Spinal cord (tissue), 10 donors: ENCODE measurements around the gene IGFBP5. TPM values are rescaled to one million over a fixed set of nuclear protein-coding genes. Genes with fewer than 3 reads are reported as not detected.

Source experiments
- DNase-seq, 6 donors: peaks; one replicate each; pipeline versions ENCODE4 v3.0.0 to v3.0.0-alpha.2; 2013 to 2015; ENCODE audit warnings: low spot score in 6 of 6, low read depth in 4 of 6
- H3K27ac ChIP-seq: one replicate; pipeline ENCODE4 v1.5.1; 2013; ENCODE audit warnings: low read depth, low read length, control low read depth
- H3K27me3 ChIP-seq: one replicate; pipeline ENCODE4 v1.6.1; 2013; ENCODE audit warnings: low read length; ENCODE audit not compliant: control insufficient read depth, insufficient read depth
- H3K36me3 ChIP-seq: one replicate; pipeline ENCODE4 v1.6.1; 2013; ENCODE audit warnings: low read length; ENCODE audit not compliant: control insufficient read depth, insufficient read depth
- H3K4me1 ChIP-seq: one replicate; pipeline ENCODE4 v1.6.1; 2013; ENCODE audit warnings: low read length; ENCODE audit not compliant: control insufficient read depth, insufficient read depth
- H3K4me3 ChIP-seq: one replicate; pipeline ENCODE4 v1.5.1; 2013; ENCODE audit warnings: low read depth, low read length, control low read depth
- H3K9me3 ChIP-seq: one replicate; pipeline ENCODE4 v1.6.1; 2013; ENCODE audit warnings: low read length; ENCODE audit not compliant: control insufficient read depth, insufficient read depth
- WGBS: methylation state at CpG from one replicate; pipeline ENCODE4 v1.1.5; 2013; ENCODE audit warnings: missing lambda C conversion rate; ENCODE audit not compliant: insufficient coverage; 5-methylcytosine and 5-hydroxymethylcytosine counted together
- polyA plus RNA-seq, 2 donors: library from polyadenylated mRNA; unstranded; fragments of 120-200 nt; gene quantifications; one replicate each; pipeline ENCODE4 v1.2.1, GENCODE V29; 2013; ENCODE audit not compliant: insufficient read length in 2 of 2
- total RNA-seq, 2 donors: library from RNA; depleted of rRNA in 1 of 2; stranded (reverse); fragments of 120-200 nt in 1 of 2; fragments of >200 nt in 1 of 2; gene quantifications; one replicate each; pipeline versions ENCODE4 v1.2.3 to v1.2.4, GENCODE V29; 2013 to 2014
- donor health status: healthy.

IGFBP5 gene
- total and polyA plus RNA-seq, 4 donors = 179 to 292 (median 259) TPM

DNA sequence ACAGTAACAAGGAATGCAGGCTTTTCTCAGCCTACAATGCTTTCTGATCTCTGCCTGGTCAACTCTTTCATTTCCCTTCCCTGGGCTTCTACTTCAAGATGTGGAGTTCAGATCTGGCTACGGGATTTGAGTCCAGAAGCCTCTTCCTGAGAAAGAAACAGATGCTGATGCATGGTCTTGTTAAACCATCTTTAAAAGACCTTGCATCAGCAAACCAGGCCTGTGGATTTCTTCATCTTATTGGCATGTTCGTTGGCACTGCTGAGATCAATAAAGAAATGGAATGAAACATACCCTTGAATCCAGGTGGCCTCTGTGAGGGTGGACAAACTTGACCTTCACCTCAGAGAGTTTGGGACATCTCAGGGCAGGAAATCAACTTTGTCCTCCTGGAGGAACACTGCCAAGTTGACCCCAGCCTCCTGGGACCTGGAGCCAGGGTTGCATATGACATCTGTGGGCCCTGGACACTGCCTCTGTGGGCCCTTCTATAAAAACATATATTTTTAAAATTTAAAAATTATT lies 40.8 kb downstream of the IGFBP5 start:
- no peaks in the 10 kb centered on the region for H3K27me3 ChIP-seq
- peaks cover 16% of the 10 kb centered on the region for H3K36me3 ChIP-seq
- 69% methylated on average over 2 of the region's 2 CpGs for WGBS
- no peaks in the 10 kb centered on the region for H3K9me3 ChIP-seq
- H3K4me1 ChIP-seq = peaks cover 42% of the 10 kb centered on the region
- no peak for DNase-seq
- H3K4me3 ChIP-seq = no peak overlapping the region
- no peak overlapping the region for H3K27ac ChIP-seq

DNA sequence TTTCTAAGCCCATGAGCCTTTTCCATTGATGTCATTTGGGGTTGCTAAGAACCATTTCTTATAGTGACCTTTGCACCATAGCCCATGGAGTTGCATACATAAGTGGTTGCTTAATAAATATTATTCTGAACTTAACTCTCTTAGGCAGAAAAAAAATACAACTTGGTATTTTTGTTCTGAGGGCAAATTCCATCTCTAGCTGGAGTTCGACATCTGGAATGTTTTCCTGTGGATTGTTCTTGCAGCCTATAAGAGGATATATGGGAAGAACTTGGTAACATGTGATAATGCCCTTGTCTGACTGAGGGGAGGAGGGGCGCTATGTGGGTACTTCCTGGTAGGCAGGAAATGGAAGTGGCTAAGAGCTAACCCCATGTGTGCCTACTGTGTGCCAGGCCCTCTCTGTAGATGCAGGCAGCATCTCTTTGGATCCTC lies 41.4 kb downstream of the IGFBP5 start:
- no peak for DNase-seq
- no peak overlapping the region for H3K27ac ChIP-seq
- H3K9me3 ChIP-seq = no peaks in the 10 kb centered on the region
- no peak overlapping the region for H3K4me3 ChIP-seq
- peaks cover 16% of the 10 kb centered on the region for H3K36me3 ChIP-seq
- WGBS = 79% methylated on average over 2 of the region's 2 CpGs
- H3K27me3 ChIP-seq = no peaks in the 10 kb centered on the region
- peaks cover 36% of the 10 kb centered on the region for H3K4me1 ChIP-seq

DNA sequence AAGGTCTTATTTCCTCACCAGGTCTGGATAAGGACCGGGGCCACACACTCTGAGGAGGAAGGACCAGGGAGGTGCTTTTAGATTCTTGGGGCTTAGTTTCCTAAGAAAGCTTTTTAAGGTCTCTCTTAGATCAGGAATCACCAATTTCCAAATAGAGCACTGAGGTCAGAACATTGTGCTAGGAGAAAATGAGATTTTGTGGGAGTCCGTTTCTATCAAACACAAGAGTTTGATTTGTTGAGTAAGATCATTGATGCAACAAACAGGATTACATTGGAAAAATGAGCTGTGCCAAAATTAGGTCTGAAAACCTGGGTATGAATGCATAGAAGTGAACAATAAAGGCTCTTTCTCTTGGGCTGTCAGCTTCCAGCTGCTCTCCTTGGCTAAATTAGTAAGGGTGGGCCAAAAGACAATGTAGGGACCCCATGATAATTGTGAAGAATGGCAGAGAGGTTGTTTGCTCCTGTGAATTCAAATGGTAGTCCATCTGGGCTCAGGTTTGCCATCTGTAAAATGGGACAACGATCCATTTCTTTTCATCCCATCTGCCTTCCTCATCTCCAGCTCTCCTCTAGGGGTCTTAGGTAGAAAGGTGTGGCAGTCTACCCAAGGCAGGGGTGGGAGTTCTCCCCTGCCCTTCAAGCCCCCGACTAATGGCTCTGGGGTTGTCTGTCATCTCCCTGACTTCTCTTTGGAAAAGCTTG lies 42.1 kb downstream of the IGFBP5 start:
- DNase-seq = no peak
- H3K4me3 ChIP-seq = no peak overlapping the region
- H3K9me3 ChIP-seq = no peaks in the 10 kb centered on the region
- peaks cover 16% of the 10 kb centered on the region for H3K36me3 ChIP-seq
- H3K27me3 ChIP-seq = no peaks in the 10 kb centered on the region
- WGBS = 43% methylated on average over 1 of the region's 4 CpGs
- H3K4me1 ChIP-seq = peaks cover 32% of the 10 kb centered on the region
- no peak overlapping the region for H3K27ac ChIP-seq

DNA sequence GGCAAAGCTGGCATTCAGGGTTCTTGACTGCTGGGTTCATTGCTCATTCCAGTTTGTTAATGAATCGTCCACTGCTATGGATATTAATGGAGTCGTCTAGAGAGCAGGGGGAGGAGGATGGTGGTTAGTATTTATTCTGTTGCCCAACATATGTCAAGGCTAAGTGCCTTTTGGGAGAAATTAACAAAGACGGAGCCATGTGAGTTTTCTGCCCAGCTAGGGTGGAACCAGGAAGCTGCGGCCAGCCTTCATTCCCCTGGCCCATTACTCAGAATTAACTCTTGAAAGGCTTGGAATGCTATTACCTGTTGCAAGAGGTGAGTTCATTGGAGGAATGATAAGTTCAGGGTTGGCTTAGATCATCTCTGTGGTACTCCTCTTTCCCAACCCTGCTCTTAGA lies 42.8 kb downstream of the IGFBP5 start:
- no peak for DNase-seq
- WGBS = 67% methylated on average over 2 of the region's 4 CpGs
- Histone ChIP-seq H3K36me3 (peaks cover 16% of the 10 kb centered on the region), H3K4me3 (no peak overlapping the region), H3K27me3 (no peaks in the 10 kb centered on the region), H3K9me3 (no peaks in the 10 kb centered on the region), H3K4me1 (peaks cover 28% of the 10 kb centered on the region), H3K27ac (no peak overlapping the region)

GRCh38 chr2:216651351-216651881 lies 43.9 kb downstream of the IGFBP5 start:
- peaks cover 8% of the 10 kb centered on the region for H3K36me3 ChIP-seq
- no peaks in the 10 kb centered on the region for H3K9me3 ChIP-seq
- H3K27ac ChIP-seq = no peak overlapping the region
- H3K27me3 ChIP-seq = no peaks in the 10 kb centered on the region
- peaks cover 19% of the 10 kb centered on the region for H3K4me1 ChIP-seq
- DNase-seq = no peak
- 80% methylated on average over 1 of the region's 6 CpGs for WGBS
- H3K4me3 ChIP-seq = no peak overlapping the region

DNA sequence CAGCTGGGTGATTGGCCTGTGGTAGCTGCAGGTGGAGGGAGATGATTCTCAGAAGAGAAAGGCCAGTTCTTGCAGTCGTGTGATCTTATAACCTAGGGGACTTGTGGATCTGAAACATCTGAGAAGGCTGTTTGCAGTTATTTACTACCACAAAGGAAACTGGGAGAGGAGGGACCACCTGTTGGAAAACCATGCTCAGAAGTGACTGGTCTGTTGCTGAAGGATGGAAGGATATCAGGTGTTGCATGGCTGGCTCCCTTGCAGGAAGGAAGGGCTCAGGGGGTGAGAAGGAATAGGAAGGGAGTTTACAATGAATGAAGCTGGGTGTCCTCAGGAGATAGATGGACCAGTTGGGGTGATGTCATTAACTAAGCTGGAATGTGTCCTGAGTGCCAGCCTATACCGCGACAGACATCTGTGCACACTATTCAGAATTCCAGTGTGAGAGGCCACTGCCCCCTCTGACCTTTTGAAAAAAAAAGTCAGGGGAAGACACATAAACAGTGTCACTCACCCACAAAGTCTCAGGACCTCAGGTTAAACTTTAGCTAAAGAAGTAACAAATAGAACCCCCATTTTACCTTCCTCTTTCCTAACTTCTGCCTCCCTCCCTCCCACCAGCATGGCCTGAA lies 44.6 kb downstream of the IGFBP5 start:
- no peak for DNase-seq
- Histone ChIP-seq H3K27me3 (no peaks in the 10 kb centered on the region), H3K9me3 (no peaks in the 10 kb centered on the region), H3K4me3 (no peak overlapping the region), H3K36me3 (peaks cover 5% of the 10 kb centered on the region), H3K4me1 (peaks cover 19% of the 10 kb centered on the region), H3K27ac (no peak overlapping the region)
- 64% methylated on average over 3 of the region's 3 CpGs for WGBS

GRCh38 chr2:216649574-216649973 lies 45.8 kb downstream of the IGFBP5 start:
- 34% methylated on average over 3 of the region's 5 CpGs for WGBS
- Histone ChIP-seq H3K4me3 (no peak overlapping the region), H3K36me3 (peaks cover 5% of the 10 kb centered on the region), H3K27me3 (no peaks in the 10 kb centered on the region), H3K9me3 (no peaks in the 10 kb centered on the region), H3K27ac (no peak overlapping the region), H3K4me1 (peaks cover 25% of the 10 kb centered on the region)
- DNase-seq = peak in 1 of 6 donors; percentile 54

DNA sequence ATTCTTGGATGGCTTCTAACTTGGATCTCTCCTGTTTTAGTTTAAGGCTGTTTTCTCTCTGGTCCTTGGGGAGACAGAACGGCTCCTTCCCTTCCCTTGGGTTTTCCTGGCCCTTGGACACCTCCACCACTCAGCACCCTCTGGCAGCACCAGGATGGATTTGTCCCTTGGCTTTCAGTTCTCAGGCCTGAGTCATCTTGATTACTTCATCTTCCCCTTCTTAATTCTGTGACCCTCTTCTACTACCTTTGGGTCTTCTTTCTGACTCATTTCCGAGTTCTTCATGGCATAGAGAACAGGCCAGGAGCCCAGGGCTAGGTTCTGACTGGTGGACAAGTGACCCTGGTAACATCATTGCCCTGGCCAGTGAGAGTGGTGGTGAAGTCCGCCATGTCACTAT lies 47.2 kb downstream of the IGFBP5 start:
- Histone ChIP-seq H3K27me3 (no peaks in the 10 kb centered on the region), H3K9me3 (no peaks in the 10 kb centered on the region), H3K27ac (no peak overlapping the region), H3K36me3 (peaks cover 5% of the 10 kb centered on the region), H3K4me1 (peaks cover 37% of the 10 kb centered on the region), H3K4me3 (no peak overlapping the region)
- 100% methylated on average over 2 of the region's 3 CpGs for WGBS
- no peak for DNase-seq

GRCh38 chr2:216646116-216646515 lies 49.2 kb downstream of the IGFBP5 start:
- Histone ChIP-seq H3K27ac (no peak overlapping the region), H3K4me3 (no peak overlapping the region), H3K36me3 (peaks cover 5% of the 10 kb centered on the region), H3K9me3 (no peaks in the 10 kb centered on the region), H3K27me3 (no peaks in the 10 kb centered on the region), H3K4me1 (peaks cover 30% of the 10 kb centered on the region)
- no peak for DNase-seq
- WGBS = no CpG with 5 or more reads among the region's 3 CpGs

DNA sequence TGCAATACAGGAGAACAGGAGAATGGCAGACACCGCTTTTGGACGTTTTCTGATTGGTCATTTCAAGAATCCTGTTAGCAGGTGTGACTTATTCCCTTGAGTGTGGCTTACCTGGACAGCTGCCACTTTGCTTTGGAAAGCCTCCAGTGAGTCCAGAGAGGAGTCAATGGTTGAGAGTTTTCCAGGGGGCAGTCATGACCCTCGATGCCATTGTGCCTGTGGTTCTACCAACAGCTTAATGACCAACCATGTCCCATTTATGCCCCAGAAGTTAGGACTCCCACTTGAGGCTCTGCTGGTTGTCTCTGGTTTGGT lies 49.8 kb downstream of the IGFBP5 start:
- Histone ChIP-seq H3K27me3 (no peaks in the 10 kb centered on the region), H3K4me1 (peaks cover 26% of the 10 kb centered on the region), H3K36me3 (peaks cover 5% of the 10 kb centered on the region), H3K4me3 (no peak overlapping the region), H3K9me3 (no peaks in the 10 kb centered on the region), H3K27ac (no peak overlapping the region)
- DNase-seq = no peak
- WGBS = 76% methylated on average over 3 of the region's 3 CpGs
